ENCODE measurements around the gene H6PD. TPM values are rescaled to one million over a fixed set of nuclear protein-coding genes. Genes with fewer than 3 reads are reported as not detected.

The H6PD gene
- total RNA-seq, 1 donor from 2014 or later = 48.4 TPM

- Mint-ChIP-seq H3K4me1 (ENCODE audit: unreplicated experiment) (peaks cover 6% of the 10 kb centered on the region), H3K36me3 (ENCODE audit: unreplicated experiment) (peaks cover 28% of the 10 kb centered on the region), H3K27ac (ENCODE audit: unreplicated experiment) (no peak overlapping the region), H3K4me3 (ENCODE audit: unreplicated experiment) (no peak overlapping the region), H3K9me3 (ENCODE audit: unreplicated experiment) (no peaks in the 10 kb centered on the region), H3K27me3 (ENCODE audit: unreplicated experiment) (no peaks in the 10 kb centered on the region)
- no peak for DNase-seq (ENCODE audit: extremely low spot score, unreplicated experiment)
- TF ChIP-seq, protein P1, sequence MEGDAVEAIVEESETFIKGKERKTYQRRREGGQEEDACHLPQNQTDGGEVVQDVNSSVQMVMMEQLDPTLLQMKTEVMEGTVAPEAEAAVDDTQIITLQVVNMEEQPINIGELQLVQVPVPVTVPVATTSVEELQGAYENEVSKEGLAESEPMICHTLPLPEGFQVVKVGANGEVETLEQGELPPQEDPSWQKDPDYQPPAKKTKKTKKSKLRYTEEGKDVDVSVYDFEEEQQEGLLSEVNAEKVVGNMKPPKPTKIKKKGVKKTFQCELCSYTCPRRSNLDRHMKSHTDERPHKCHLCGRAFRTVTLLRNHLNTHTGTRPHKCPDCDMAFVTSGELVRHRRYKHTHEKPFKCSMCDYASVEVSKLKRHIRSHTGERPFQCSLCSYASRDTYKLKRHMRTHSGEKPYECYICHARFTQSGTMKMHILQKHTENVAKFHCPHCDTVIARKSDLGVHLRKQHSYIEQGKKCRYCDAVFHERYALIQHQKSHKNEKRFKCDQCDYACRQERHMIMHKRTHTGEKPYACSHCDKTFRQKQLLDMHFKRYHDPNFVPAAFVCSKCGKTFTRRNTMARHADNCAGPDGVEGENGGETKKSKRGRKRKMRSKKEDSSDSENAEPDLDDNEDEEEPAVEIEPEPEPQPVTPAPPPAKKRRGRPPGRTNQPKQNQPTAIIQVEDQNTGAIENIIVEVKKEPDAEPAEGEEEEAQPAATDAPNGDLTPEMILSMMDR (IDR thresholded peaks at IDR 0.05) = no peak
These were observed 11.1 kb downstream of the H6PD start for GRCh38 chr1:9245661-9246060.

- Mint-ChIP-seq H3K36me3 (ENCODE audit: unreplicated experiment) (peaks cover 28% of the 10 kb centered on the region), H3K27ac (ENCODE audit: unreplicated experiment) (no peak overlapping the region), H3K4me3 (ENCODE audit: unreplicated experiment) (no peak overlapping the region), H3K27me3 (ENCODE audit: unreplicated experiment) (no peaks in the 10 kb centered on the region), H3K4me1 (ENCODE audit: unreplicated experiment) (peaks cover 8% of the 10 kb centered on the region), H3K9me3 (ENCODE audit: unreplicated experiment) (no peaks in the 10 kb centered on the region)
- DNase-seq (ENCODE audit: extremely low spot score, unreplicated experiment) = no peak
- TF ChIP-seq, protein P1 (IDR thresholded peaks at IDR 0.05) = no peak
These were observed 11.6 kb downstream of the H6PD start for GRCh38 chr1:9246215-9246614.

DNA sequence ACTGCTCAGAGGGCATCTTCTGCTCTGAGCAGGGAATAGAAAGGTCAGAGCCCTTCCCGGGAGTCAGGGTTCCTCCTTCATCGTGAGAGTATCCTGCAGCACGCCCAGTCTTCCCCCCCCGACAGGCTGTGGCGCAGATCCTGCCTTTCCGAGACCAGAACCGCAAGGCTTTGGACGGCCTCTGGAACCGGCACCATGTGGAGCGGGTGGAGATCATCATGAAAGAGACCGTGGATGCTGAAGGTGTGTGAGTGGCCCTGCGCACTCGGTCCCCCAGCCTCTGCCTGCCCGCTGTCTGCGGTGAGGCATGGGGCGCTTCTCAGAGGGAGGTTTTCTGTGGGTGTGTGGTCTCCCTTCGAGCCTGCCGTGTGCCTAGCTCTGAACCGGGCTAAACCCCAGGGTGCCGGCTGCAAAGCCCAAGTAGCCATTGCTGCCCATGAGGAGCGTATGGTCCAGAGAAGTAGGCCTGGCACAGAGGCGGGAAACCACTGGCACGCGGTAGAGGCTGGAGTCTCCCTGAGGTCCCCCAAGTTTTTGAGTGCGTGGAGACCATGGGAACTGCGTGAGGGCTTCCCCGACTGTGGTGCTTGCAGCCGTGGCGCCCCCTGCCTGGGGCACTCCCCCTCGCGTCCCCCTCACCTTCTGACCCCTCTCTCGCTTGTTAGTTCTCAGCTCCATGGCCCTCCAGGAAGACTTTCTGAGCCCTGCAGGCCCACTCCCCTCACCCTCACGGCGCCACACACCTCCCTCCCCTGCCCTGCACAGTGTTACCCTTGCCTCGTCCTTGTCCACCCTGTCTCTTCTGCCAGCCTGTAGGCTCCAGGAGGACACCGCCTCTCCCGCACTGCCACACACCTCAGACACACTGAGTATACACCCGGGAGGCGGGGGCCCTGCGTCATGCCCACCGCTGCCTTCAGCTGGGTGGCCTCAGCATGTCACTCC is 12.5 kb downstream of the H6PD start:
- Mint-ChIP-seq H3K27me3 (ENCODE audit: unreplicated experiment) (no peaks in the 10 kb centered on the region), H3K4me3 (ENCODE audit: unreplicated experiment) (no peak overlapping the region), H3K36me3 (ENCODE audit: unreplicated experiment) (peaks cover 24% of the 10 kb centered on the region), H3K27ac (ENCODE audit: unreplicated experiment) (no peak overlapping the region), H3K9me3 (ENCODE audit: unreplicated experiment) (no peaks in the 10 kb centered on the region), H3K4me1 (ENCODE audit: unreplicated experiment) (peaks cover 7% of the 10 kb centered on the region)
- TF ChIP-seq, protein P1 (IDR thresholded peaks at IDR 0.05) = no peak
- DNase-seq (ENCODE audit: extremely low spot score, unreplicated experiment) = no peak

DNA sequence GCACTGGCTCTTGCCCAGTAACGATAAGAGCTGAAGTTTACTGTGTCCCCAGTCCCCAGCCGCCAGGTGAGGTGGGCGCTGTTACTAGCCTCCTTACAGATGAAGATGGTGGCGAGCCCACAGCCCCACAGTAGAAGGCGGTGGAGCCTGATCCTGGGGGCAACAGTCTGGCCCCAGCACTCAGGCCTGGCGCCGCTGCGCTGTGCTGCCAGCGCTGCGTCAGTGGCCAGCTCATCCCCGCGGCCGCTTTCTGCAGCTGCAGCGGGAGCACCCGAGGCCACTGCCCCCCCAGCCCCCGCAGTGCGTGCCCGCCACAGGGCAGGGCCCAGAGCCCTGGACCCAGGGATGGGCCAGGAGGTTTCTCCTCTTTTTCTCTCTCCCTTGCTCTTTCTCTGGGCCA is 13.3 kb downstream of the H6PD start:
- Mint-ChIP-seq H3K4me1 (ENCODE audit: unreplicated experiment) (peaks cover 9% of the 10 kb centered on the region), H3K27me3 (ENCODE audit: unreplicated experiment) (no peaks in the 10 kb centered on the region), H3K27ac (ENCODE audit: unreplicated experiment) (no peak overlapping the region), H3K4me3 (ENCODE audit: unreplicated experiment) (no peak overlapping the region), H3K36me3 (ENCODE audit: unreplicated experiment) (peaks cover 20% of the 10 kb centered on the region), H3K9me3 (ENCODE audit: unreplicated experiment) (no peaks in the 10 kb centered on the region)
- TF ChIP-seq, protein P1 (IDR thresholded peaks at IDR 0.05) = no peak
- DNase-seq (ENCODE audit: extremely low spot score, unreplicated experiment) = no peak

All from osteocyte (in vitro differentiated cells).